KG1 (cell line): ENCODE measurements around the gene FKBP1A.

Experiments used
- DNase-seq: peaks from one replicate; lab custom pipeline; 2025; lab: John Stamatoyannopoulos, UW

Gene FKBP1A

DNA sequence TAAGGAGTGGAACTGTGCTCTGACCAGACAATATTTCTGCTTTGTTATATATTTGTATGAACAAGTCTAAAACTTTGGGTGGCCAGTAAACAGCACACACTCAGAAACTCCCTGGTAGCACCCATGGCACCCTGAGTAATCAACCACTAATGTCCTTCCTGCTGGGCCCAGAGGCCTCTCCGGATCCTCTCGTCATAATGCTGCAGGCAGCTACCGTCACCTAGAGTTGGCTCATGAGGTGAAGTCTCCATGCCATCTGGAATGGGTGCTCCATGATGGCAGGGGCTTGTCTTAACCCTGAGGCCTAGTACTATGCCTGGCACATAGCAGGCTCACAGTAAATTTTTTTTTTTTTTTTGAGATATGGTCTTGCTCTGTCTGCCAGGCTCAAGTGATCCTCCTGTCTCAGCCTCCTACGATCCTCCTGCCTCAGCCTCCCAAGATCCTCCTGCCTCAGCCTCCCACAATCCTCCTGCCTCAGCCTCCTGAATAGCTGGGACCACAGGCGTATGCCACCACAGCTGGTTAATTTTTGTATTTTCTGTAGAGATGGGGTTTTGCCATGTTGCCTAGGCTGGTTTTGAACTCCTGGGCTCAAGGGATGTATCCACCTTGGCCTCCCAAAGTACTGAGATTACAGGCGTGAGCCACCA is 60.9 kb downstream of the FKBP1A start:
- no peak for DNase-seq

DNA sequence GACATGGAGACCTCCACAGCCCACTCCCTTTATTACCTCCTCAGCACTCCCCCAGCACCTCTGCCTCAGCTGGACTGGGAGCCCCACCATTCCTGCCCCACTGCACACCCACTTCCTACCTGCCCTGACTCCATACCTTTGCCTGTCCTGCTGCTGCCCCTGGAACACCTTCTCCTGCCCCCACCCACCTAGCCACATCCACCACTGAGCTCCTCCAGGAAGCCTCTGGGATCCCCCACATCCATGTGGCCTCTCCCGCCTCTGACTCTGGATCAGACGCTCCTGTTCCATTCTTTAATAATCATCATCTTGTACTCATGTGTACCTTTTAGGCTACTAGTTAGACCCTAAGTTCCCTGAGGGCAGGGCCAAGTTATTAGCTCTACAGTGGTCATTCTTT is 61.8 kb downstream of the FKBP1A start:
- no peak for DNase-seq

DNA sequence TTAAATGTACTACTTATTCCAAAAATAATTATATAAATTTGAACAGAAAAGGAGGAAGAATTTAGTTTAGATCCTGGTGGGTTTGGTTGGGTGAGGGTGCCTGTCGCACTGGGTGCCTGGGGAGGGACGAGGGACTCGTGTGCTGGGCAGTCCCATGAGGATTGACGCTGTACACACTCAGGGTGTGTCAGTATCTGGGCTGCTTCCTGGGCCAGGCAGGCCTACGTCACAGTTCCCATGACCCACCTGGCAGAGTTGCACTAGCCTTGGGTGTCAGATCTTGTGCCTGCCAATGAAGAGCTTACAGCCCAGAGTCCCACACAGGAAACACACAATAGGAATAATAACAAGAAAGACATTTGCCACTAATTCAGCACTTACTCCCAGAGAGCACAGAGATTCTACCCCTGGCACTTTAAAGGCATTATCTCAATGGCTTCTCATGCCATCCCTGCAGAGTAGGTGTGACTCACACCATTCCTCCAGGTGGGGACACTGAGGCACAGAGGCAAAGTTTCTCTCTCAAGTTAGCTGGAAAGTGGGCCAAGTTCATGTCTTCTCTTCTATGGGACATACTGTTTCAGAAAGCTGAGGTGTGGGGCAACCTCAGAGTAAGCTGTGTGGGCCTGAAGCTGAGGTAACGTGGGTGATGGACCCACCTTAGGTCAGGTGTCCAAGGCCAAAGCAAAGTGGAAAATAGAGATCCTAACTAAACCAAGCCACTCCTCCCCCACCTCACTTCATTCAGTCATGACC is 62.6 kb downstream of the FKBP1A start:
- no peak for DNase-seq

DNA sequence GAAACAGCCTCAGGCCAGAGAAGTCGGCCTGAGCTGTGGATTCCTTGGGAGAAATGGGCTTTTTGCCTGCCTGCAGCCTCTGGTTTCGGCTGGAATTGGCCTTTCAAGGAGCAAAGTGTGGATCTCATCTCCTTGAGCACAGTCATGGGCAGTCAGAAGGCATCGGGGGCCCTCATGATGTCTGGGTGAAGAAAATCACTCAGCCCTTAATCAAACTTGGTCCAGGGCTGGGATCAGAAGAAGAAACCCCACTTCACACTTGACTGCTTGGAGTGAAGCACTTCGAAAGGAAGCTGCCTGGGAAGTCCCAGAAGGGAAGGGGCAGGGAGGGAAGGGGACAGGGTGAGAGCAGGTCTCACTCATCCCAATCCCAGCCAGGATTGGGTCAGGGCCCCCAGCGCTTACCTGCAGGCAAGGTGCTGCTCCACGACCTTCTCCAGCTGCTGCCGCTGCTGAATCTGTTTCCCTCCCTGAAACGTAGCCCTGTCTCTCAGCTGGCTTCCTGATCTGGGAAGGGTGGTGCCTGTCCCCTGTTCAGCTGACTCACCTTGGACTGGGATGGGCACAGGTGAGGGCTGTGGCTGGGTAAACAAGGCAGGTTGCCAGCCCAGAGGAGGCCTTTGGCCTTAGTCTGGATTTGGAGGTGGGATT is 64.0 kb downstream of the FKBP1A start, which contains the start of gene SDCBP2:
TSS of gene SDCBP2 (minus strand) at position 460 of the 651 bp plus-strand sequence. CDS start 8,723 bp downstream, outside the sequence.
- DNase-seq: no peak

DNA sequence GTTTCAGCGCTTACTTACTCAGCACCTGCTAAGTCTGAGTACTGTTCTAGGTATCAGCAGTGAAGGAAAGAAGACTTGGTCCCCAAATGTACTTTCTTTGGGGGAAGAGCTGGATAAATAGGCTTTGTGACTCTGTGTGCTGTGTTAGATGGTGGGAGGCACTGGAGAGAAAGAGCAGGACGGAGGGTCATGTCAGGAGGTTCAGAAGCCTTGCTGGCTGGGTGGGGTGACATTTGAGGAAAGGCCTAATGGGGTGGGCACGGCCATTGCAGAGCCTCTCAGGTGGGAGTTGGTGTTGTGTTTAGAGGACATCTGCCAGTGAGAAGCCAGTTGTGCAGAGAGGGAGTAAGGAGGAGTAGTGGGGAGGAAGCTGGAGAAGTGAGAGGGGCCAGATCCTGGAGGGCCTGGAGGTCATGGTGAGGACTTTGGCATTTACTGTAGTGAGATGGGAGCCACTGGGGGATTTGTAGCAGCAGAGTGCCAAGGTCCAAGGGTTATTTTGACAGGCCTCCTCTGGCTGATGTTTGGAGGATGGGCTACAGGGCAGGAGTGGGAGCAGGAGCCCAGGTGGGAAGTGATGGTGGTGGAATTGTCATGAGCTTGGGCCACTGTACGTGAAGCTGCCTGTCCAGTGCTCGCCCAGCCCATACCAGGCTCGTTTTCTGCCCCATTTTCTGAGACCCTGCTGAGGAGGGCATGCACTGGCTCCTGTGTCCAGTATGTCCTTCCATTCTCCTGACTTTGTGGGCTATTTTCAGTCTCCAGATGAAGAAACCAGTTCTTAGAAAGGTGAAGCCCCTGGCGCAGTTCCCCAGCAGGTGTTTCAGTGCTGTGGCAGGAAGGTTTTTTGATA is 64.8 kb downstream of the FKBP1A start:
- no peak for DNase-seq

DNA sequence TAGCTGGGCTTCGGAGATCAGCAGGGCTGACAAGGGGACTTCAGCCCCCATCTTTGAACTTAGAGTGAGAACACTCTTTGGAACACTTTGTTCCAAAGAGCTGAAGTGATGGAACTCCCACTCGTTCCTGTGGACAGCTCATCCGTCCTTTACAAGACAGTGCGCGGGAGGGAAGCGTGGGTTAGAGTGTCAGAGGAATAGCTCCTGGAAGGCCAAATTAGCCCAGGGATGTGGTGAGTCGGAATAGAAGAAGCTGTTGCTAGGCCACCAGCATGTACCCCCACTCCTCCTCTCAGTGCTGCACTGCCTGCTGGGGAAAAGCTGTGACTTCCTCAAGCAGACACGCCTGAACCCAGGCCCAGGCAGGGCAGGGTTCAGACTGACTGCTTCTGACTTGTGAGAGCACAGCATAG is 65.6 kb downstream of the FKBP1A start:
- DNase-seq: no peak

DNA sequence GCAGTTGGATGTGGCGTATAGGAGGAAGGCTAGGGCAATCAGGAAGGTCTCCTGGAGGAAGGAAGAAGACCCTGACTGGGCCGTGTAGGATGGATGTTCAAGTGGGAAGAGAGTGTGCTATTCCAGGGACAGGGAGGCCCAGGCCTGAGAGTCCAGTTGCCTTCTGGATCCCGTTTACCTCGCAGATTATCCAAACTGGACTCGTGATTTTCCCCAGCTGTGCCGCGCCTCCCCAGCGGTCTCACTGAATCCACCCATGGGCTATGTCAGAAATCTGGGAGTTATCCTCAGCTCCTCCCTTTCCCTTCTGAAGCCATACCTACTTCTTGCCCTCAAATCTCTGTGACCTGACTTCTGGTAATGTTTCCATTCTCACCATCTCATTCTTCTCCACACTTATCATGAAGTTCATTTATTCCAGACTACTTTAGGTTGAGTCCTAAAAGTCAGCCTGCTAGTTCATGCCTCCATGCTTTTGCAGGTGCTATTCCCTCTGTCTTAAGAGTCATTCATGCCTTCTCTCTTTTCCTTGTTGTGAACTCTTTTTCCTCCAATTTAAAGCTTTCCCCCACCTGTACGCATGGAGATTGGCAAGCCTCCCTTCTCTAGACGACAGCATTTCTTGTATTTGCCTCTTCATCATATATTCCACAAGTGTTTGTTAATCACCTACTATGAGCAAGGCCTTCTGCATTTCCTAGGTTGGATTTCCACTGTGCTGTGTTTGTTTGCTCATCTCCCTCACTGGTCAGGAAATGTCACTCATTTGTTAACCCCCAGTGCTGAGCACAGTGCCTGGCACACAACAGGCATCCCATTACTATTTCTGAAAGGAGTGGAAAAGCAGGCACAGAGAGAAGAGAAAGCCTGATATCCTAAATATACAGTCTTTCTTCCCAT is 66.6 kb downstream of the FKBP1A start:
- no peak for DNase-seq

DNA sequence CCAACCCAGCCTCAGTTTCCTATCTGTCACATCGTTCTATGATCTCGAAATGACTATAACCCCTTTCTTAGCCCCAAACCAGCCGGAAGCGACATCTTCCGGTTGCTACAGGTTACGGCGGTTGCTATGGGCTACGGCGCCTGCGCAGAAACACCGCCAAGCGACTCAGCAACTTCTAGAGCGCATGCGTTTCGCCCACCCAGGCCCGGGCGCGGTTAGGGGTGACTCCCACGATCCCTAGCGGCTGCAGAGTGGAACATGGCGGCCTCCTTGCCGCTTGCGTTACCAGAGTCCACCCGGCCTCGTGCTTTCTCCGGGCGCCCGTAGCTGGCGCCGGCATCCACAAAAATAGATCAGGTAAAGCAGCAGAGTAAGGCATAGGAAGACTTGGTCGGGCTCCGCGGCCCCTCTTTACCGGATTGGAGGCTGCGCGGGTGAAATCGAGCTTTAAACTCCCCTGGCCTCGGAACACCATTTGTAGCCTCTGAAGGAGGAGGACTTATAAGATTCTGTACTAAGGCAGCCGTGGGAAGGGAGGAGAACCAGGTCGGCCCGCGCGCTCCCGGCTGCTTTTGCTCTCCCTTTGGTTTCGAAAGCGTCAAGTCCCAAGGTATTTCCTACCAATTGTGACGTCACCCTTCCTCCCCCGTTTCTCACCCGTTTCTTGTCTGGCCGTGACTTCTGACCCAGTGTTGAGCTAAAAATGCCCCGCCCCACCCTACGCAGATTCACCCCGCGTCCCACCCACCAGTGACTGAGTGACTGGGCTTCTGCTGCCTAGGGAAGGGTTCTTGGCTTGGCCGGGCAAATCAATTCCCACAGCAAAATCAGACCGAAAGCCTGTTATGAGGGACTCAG is 67.5 kb downstream of the FKBP1A start:
- peak; percentile 91 for DNase-seq

DNA sequence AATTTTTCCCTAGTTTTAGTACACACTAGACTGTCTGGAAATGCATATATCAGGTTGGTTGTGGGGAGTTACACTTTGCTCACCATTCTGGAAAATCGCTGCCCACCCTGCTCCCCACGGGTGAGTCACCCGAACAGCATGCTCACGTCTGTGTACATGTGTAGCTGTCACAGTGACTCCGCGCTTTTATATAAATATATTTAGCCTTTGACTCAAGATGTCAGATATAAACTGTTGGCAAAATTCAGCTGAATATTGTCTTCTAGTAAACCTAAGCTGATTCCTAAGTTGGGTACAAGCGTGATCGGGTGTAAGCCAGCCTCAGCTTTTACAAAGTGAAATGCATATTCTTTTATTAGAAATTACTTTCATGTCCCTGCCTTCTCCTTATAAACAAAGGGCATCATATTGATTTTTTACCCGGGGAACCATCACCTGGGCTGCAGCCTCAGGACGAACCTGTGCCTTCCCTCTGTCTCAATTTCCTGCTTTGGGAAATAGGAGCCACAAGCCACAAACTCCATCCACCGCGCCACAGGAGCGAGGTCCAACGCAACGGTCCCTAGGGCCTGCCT is 68.2 kb downstream of the FKBP1A start:
- peak; percentile 16 for DNase-seq

DNA sequence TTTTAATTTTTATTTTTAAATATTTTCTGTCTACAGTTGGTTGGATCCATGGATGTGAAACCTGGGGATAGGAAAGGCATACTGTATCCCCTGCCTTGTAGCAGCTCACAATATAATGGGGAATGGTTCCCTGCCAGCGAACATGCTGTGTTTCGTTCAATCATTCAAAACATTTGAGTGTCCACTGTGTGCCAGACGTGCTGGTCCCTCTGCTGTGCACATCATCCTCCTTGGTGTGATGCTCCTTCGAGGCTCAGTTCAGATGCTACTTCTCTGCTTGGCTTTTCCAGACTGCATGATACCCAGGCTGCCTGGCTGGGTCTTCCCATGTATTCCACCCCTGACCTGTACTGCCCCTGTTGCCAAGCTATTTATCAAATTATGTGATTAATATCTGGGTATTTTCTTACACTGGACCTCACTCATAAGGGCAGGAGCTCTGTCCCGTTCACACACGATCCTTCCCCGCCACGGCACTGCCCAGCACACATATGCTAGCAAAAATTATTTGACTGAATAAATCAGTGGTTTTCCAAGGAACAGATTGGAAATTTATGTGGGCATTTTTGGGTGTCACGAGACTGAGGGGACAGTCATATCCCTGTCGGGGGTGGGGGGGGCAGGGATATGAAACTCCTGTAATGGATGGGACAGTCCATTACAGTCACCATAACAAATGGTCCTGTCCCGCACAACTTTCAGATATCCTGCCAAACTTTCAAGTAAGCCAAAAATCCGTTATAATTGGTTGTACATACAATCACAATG is 68.8 kb downstream of the FKBP1A start:
- no peak for DNase-seq

DNA sequence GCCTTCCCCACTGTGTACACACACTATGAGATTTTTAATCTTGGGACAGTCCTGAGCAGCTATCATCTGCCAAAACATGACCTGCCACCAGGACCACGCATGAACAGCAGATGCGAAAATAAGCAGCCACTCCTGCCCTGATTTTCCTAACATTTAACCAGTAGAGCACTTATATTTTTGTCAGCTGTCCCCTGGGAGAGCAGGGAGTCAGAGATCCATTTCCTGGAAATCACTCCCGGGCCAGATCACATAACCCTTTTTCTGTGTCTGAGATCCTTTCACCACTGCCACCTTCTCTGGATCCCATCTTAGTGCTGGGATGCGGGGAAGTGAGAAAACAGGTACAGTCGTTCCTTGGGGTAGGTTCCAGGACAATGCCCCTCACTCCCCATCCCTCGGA is 69.6 kb downstream of the FKBP1A start:
- DNase-seq: no peak

DNA sequence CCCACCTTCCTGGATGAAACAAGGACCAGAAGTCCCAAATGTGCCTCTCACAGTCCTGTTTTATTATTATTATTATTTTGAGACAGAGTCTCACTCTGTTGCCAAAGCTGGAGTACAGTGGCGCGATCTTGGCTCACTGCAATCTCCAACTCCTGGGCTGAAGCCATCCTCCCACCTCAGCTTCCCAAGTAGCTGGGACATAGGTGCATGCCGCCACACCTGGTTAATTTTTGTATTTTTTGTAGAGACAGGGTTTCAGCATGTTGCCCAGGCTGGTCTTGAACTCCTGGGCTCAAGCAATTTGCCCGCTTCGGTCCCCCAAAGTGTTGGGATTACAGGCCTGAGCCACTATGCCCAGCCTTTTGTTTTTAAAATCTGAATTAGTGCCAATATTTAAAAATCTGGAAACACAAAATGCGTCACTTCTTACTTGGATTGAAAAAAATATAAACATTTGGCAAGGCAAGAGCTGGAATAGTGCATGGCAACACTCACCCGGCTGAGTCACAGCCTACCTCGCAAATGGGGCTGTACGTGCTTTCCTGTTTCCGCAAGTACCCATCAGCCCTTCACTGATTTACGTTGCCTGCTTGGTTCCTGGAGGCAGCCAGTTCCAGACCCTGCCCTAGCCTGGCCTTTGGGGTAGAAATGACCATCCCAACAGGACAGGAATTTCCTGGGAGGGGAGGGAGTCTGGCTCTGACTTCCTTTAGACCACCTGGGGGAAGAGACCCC is 70.2 kb downstream of the FKBP1A start:
- no peak for DNase-seq

DNA sequence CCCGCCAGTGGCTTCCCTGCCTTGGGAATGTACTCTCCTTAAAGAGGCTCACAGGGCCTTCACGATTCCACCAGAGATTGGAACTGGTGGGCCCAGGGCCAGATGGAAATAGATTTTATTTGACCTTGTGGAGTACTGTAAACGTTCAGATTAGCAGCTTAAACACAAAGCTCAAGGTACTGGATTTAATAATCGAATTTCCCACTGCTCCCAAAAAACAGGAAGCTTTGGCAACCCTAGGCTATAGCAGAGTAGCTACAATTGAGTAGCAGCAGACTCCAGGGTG is 71.3 kb downstream of the FKBP1A start:
- DNase-seq: no peak

DNA sequence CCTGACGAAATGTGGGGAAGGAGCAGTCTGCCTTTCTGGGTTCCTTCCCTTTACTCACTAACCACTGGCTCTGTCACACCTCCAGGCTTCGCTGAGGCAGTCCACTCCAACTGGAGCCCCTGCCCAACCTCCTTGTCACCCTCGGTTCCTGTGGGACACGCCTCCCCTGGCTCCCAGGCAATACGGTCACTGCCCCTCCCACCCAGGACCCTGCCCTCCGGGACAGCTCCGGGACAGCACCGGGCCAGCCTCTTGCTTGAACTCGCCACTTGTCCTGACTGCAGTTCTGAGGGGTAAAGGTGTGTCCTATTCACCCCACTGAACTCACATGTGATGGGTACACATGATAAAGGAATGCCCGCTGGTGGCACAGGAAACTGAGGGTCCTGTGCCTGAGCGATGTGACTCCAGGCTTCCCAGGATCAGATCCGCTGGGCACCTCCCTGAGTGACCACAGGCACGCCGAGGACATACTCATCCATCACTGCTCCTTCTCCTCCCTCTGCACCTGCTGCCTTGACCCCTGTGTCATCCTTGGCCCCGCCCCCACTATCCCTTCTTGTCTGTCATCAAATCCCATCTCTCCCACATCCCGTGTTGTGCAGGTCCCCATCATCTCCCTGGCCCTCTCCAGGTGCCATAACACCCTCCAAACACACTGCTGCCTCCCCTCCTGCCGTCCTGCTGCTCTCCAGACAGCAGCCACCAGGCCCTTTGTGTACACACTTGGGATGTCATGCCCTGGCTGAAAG is 71.8 kb downstream of the FKBP1A start:
- no peak for DNase-seq

DNA sequence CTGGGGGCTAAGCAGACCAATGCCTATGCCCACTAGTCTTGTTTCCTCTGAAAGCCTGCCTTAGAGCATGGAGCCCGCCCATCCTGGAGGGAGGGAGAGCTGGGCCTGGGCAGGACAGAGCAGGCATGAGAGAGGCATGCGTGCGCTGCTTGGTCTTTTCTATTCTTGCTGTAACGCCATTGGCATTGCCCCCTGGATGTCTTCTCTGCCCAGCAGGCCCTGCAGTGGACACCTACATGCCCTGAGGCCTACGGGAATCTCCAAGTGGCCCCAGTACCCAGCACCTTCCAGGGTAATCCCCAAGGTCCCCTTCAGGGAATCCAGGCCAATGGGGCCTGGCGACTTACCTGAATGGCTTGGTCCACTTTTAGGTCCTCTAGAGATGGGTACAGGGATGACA is 72.8 kb downstream of the FKBP1A start:
- DNase-seq: no peak

DNA sequence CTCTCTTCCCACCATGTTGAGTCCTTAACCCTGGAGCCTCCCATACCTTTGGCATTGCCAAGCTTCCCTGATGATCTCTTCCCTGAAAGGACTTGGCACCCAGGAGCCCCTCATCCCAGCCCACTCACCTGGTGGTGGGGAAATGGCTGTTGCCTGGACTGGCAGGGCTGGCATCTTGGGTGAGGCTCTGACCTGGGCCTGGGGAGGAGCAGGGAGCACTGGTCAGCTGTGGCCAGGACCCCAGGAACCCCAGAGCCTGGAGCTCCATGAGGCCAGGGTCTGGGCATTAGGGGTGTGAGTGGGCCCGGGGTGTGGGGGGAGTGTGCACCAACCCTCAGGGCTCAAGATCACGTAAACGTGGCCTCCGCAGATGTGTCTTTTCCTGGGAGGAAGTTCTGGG is 73.4 kb downstream of the FKBP1A start:
- no peak for DNase-seq

DNA sequence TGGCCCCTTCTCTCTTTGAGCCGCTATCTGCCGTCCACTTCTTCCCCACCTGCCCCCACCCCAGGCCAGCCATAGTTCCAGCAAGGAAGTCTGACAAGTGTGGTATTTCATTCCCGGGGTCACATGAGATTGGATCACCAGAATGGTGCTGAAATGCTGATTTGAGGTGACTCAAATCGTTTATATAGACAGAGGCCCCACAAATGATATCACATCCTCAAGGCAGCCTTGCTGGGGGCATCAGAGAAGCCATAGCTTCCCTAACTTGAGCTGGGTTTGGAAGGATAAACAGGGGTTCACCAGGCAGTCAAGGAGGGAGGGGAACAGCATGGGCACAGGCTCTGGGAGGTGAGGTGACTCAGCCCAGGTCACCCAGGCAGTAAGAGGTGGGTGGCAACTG is 73.8 kb downstream of the FKBP1A start:
- no peak for DNase-seq
